ENCODE measurements around the gene SH3PXD2B. TPM values are rescaled to one million over a fixed set of nuclear protein-coding genes. Genes with fewer than 3 reads are reported as not detected.
A peak's percentile ranks its signal among the peaks of the same experiment; 100 is the strongest.

The SH3PXD2B gene
- total RNA-seq, 1 donor: 0.52 TPM

DNA sequence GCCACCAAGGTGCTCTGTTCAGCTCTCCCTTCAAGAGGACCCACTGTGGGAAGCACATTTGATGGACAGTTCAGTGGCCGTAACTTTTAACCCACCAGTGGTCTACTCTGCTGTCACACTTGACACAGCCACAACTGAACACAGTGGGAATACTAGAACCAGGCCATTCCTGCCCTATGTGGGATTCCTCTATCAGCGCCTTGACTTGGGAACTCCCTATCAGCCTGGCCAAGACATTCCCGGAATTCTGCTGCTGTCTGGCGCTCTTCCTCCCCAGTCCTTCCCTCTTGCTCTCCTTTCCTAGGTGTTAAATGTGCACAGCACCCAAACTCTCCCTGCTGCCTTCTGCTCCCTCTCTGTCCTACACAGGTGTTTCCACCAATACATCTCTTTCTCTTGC, 23.1 kb upstream of the SH3PXD2B start:
- Histone ChIP-seq H3K27me3 (ENCODE audit: insufficient read depth, low read length) (no peaks in the 10 kb centered on the region), H3K4me3 (ENCODE audit: low read length) (no peak overlapping the region), H3K9me3 (ENCODE audit: low read depth, low read length) (no peaks in the 10 kb centered on the region), H3K4me1 (ENCODE audit: insufficient read depth, low read length) (no peaks in the 10 kb centered on the region)

DNA sequence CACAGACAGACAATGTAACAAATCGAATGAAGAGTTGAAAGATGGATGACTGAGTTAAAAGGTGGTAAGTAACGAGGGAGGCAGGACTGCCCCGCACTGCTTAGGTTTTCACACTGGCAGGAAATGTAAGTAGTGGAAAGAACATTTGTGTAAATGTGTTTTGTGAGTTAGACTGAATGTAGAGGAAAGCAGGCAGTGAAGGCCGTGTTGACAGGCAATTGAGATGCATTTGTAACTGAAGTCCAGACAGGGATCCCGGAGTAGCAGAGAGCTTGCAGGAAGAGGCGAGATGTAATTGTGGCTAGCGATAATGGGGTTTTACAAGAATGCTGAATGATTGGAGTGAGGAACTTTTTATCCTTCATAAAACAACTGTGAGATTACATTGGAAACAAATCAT, 20.0 kb upstream of the SH3PXD2B start:
- H3K27me3 ChIP-seq (ENCODE audit: insufficient read depth, low read length): no peaks in the 10 kb centered on the region
- no peak overlapping the region for H3K4me3 ChIP-seq (ENCODE audit: low read length)
- H3K9me3 ChIP-seq (ENCODE audit: low read depth, low read length): no peaks in the 10 kb centered on the region
- H3K4me1 ChIP-seq (ENCODE audit: insufficient read depth, low read length): no peaks in the 10 kb centered on the region

DNA sequence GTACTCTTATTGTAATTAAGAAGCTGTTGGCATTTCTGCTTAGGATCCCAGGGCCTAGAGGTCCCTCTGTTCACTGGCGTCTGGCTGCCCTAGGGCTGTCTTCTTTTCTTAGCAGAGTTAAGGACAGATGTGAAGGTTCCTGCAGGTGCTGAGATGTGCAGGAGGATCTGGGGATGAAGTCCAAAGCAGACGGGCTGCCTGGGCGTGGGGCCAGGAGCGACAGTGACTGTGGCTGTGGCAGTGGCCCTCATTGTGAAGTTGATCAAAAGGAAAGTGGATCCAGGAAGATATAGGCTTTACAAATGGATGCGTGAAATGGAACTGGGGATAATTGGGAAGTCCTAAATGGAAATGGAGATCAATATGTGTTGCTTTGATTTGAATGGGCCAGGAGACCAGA, 19.1 kb upstream of the SH3PXD2B start:
- no peaks in the 10 kb centered on the region for H3K4me1 ChIP-seq (ENCODE audit: insufficient read depth, low read length)
- H3K27me3 ChIP-seq (ENCODE audit: insufficient read depth, low read length): no peaks in the 10 kb centered on the region
- no peak overlapping the region for H3K4me3 ChIP-seq (ENCODE audit: low read length)
- no peaks in the 10 kb centered on the region for H3K9me3 ChIP-seq (ENCODE audit: low read depth, low read length)

DNA sequence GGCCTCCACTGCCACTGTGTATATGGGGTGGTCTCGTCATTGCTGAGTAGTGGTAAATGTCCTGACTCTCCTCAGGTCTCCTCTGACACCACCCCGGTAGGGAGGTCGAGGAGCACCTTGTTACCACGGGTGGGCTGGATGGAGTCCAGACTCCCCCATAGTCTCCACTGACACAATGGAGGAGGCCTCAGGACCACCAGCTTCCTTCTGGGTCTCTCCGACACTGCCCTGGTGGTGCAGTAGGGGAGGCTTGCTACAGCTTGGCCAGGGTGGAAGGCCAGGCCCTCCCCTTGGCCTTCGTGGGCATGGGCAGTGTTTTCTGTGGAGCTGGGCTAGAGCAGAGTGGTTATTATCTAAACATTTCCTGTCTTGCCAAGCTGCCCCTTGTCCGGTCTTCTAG, 15.4 kb upstream of the SH3PXD2B start:
- Histone ChIP-seq H3K4me1 (ENCODE audit: insufficient read depth, low read length) (no peaks in the 10 kb centered on the region), H3K27me3 (ENCODE audit: insufficient read depth, low read length) (no peaks in the 10 kb centered on the region), H3K9me3 (ENCODE audit: low read depth, low read length) (no peaks in the 10 kb centered on the region), H3K4me3 (ENCODE audit: low read length) (no peak overlapping the region)

DNA sequence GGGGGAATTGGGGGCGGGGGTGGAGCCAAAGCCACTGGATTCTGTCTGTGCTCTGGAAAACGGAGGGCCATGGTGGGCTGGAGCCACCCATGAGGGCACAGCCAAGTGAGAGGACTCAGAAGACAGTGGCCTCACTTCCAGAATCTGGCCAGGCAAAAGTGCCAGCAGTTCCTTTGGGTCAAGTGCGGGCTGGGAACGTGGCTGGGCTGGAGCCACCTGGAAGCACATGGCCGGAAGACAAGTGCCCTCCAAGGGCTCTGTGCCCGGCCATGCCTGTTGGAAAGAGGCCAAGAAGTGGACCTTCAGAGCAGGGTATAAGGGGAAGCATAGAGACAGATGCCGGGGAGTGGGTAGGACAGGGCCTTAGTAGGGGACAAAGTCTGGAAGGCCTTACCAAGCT, 11.7 kb upstream of the SH3PXD2B start:
- no peaks in the 10 kb centered on the region for H3K9me3 ChIP-seq (ENCODE audit: low read depth, low read length)
- no peak overlapping the region for H3K4me3 ChIP-seq (ENCODE audit: low read length)
- peaks cover 4% of the 10 kb centered on the region for H3K4me1 ChIP-seq (ENCODE audit: insufficient read depth, low read length)
- no peaks in the 10 kb centered on the region for H3K27me3 ChIP-seq (ENCODE audit: insufficient read depth, low read length)

DNA sequence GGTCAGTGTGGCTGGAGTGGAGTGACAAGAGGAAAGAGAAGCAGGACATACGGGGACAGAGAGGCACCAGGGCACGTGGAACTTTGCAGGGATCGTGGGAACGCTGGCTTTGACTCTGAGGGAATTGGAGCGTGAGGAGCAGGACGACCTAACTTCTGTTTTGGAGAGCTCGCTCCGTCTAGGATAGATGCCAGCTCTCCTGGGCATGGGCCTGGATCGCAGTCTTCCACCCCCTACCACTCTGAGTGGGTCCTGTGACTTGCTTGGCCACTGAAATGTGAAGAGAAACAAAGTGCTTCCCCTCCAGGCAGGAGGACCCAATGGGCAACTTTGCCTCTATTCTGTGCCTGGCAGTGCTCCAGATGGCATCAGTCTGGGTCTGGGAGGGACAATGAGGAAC, 8.7 kb upstream of the SH3PXD2B start:
- Histone ChIP-seq H3K9me3 (ENCODE audit: low read depth, low read length) (no peaks in the 10 kb centered on the region), H3K4me1 (ENCODE audit: insufficient read depth, low read length) (peaks cover 11% of the 10 kb centered on the region), H3K27me3 (ENCODE audit: insufficient read depth, low read length) (peaks cover 2% of the 10 kb centered on the region), H3K4me3 (ENCODE audit: low read length) (no peak overlapping the region)

DNA sequence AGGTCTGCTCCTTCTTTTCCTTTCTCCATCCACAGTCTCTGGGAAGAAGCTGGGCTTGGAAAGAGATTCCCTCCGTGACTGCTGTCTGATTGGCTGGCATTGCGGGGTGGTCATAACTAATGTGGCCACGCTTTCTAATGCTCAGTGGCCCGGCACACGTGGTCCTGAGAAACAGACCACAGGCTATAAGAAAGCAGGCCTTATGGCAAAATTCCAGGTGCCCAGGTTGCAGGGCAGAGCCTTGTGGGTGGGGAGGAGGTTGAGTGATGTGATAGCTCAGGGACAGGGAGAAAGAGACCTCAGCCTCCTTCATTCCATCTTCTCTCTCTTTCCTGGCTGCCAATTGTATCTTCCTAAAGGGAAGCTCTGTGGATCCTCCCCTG, 5.4 kb upstream of the SH3PXD2B start:
- peaks cover 10% of the 10 kb centered on the region for H3K27me3 ChIP-seq (ENCODE audit: insufficient read depth, low read length)
- H3K4me1 ChIP-seq (ENCODE audit: insufficient read depth, low read length): peaks cover 14% of the 10 kb centered on the region
- no peaks in the 10 kb centered on the region for H3K9me3 ChIP-seq (ENCODE audit: low read depth, low read length)
- H3K4me3 ChIP-seq (ENCODE audit: low read length): no peak overlapping the region

DNA sequence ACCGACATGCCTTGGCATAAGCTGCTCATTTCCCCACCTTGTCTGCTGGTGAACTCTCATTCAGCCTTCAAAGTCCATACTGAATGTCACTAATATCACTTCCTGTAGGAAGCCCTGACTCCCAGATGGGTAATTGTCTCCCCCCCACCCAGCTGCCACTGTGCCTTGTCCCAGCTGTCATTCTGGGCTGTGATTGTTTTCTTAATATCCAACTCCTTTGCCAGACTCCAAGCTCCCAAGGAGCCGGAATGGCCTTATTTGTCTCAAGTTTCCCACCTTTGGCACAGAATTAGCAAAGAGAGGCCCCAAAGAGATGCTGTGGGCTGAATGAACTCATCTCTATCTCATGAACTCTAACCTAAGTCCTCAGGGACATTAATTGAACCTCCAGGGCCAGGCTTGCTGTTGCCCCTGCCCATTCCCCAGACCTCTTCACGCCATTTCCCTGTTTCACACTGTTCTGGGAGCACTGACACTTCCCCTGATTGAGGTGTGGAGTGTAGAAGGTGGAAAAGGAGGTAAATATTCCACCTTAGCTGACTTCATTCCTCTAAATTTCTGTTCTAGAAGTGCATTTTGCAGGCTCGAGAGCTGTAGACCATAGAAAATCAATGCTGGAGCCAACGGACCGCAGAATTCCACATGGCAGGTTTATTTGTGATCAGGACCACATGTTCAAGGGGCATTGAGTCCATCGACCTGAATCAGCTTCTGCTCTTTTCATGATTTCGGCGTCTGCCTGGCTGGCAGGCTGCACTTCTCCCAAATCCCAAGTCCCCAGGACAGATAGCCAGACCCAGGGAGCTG, 4.9 kb upstream of the SH3PXD2B start:
- H3K9me3 ChIP-seq (ENCODE audit: low read depth, low read length): no peaks in the 10 kb centered on the region
- H3K4me3 ChIP-seq (ENCODE audit: low read length): no peak overlapping the region
- peaks cover 16% of the 10 kb centered on the region for H3K4me1 ChIP-seq (ENCODE audit: insufficient read depth, low read length)
- H3K27me3 ChIP-seq (ENCODE audit: insufficient read depth, low read length): peaks cover 12% of the 10 kb centered on the region

DNA sequence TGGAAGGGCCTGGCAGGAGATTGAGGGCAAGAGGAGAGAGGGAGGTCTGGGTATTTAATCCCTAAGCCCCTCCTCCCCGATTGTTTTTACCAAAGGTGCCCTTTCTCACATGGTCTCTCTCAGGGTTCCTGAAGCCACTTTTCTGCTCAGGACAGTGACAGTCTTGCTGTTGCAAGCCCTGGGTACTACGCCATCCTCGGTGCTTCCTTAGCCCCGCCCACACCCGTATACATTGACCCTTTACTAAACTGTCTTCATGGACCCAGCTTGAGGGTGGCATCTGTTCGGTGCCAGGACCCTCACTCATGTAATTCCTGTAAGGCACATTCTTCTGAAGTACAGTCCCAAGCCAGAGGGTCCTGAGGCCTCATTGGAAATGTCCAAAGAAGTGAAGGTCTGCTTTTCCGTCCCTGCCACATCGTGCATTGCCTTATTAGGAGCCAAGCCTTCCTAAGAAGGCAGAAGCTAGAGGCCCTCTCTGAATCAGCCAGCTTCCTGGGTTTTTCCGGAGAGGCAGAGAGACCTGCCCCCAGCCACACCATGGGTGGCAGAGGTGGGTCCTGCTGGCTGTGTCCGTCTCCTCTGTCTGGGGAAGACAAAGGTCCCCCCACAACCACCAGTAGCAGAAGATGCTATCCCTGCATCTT, 1.9 kb upstream of the SH3PXD2B start:
- peaks cover 20% of the 10 kb centered on the region for H3K4me1 ChIP-seq (ENCODE audit: insufficient read depth, low read length)
- no peaks in the 10 kb centered on the region for H3K9me3 ChIP-seq (ENCODE audit: low read depth, low read length)
- peaks cover 27% of the 10 kb centered on the region for H3K27me3 ChIP-seq (ENCODE audit: insufficient read depth, low read length)
- H3K4me3 ChIP-seq (ENCODE audit: low read length): no peak overlapping the region

DNA sequence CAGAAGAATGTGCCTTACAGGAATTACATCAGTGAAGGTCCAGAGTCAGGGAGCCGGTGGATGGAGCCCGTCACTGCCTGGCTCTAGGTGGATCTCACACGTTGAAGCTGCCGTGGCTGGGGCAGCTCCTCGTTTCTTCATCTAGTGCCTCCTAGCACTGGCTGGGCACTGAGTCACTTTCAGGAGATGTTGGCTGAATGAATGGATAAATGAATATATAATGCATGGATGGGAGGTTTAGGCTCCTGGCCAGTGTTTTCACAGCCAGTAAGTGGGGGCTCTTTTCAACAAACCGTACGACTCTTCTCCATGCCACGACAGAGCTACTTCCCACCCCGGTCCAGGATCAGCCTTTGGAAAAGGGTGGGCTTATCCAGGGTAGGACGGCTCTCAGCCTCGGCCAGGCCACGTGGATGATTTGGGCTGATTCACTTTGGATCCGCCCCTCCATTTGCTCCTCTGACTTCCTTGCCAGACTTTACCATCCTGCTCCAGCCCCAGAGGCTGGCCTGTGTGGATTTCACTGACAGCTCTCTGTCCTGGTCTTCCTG, 1.3 kb upstream of the SH3PXD2B start:
- Histone ChIP-seq H3K4me3 (ENCODE audit: low read length) (no peak overlapping the region), H3K9me3 (ENCODE audit: low read depth, low read length) (no peaks in the 10 kb centered on the region), H3K4me1 (ENCODE audit: insufficient read depth, low read length) (peaks cover 14% of the 10 kb centered on the region), H3K27me3 (ENCODE audit: insufficient read depth, low read length) (peaks cover 27% of the 10 kb centered on the region)

DNA sequence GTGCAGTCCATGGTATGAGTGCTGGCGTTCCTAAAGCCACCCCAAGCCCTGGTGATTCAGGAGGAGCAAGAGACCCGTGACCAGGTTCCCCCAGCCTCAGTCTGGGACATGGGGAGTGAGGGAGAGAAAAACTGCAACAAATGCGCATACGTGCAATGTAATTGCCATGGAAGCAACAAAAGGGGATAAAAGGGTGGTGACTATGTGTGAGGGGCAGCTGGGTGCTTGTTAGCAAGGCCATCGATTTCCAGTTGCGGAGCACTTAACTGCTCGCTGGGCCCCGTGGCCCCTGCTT, 709 bp upstream of the SH3PXD2B start:
- H3K4me3 ChIP-seq (ENCODE audit: low read length): no peak overlapping the region

DNA sequence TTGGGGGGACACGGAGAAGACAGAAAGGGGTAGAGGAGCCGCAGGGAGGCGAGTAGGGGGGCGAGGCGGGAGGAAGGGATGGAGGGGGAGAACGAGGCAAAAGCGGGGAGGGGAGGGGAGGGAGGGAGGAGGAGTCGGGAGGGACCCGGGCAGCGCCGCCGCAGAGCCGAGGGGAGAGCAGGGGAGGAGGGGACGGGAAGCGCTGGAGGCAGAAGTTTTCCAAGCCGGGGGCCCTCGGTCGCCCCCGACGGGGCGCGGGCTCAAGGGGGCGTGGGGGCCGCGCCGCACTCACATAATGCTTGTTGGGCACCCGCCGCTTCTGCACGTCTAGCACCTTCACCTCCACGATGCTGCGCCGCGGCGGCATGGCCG, 353 bp downstream of the SH3PXD2B start:
- peaks cover 25% of the 10 kb centered on the region for H3K27me3 ChIP-seq (ENCODE audit: insufficient read depth, low read length)
- H3K9me3 ChIP-seq (ENCODE audit: low read depth, low read length): no peaks in the 10 kb centered on the region
- H3K4me1 ChIP-seq (ENCODE audit: insufficient read depth, low read length): peaks cover 12% of the 10 kb centered on the region
- peak overlapping the region; percentile 37 for H3K4me3 ChIP-seq (ENCODE audit: low read length)

More for the DNA sequence above, 709 bp upstream of the SH3PXD2B start:
- Histone ChIP-seq H3K9me3 (ENCODE audit: low read depth, low read length) (no peaks in the 10 kb centered on the region), H3K4me1 (ENCODE audit: insufficient read depth, low read length) (peaks cover 12% of the 10 kb centered on the region), H3K27me3 (ENCODE audit: insufficient read depth, low read length) (peaks cover 27% of the 10 kb centered on the region)

DNA sequence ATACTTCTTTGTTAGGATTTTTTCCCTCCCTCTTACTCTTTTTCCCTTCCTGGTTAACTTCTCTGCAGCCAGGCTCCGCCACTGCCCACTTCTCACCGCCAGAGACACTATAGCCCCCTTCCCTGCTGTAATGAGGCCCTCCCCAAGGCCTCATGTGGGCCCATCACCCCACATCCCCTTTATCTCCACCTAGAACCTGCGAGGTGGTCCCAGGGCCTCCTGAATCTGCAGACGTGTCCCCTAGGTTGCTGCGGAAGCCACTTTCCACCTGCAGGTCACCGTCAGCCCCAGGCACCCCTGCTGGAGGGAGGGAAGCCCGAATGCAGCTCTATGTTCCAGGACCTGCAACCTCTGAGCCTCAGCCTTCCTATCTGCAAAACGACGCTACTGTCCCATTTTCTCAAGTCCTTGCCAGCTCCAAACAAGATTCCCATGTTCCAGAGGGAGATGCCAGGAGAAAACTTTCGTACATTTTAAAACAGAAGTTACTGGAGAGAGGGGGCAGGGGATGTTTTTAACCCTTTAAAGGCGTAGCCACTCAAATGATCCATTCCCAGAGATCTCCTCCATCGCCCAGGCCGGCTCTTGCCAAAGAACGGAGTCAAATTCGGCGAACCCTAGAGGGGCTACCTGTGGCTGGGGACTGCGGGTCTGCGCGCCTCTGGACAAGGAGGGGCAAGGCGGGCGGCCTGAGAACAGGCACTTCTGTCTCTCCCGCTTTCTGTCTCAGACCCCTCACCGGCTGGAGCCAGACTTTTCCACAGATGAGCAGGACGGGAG, 929 bp downstream of the SH3PXD2B start:
- no peak overlapping the region for H3K4me3 ChIP-seq (ENCODE audit: low read length)
- no peaks in the 10 kb centered on the region for H3K9me3 ChIP-seq (ENCODE audit: low read depth, low read length)
- H3K27me3 ChIP-seq (ENCODE audit: insufficient read depth, low read length): peaks cover 25% of the 10 kb centered on the region
- H3K4me1 ChIP-seq (ENCODE audit: insufficient read depth, low read length): peaks cover 12% of the 10 kb centered on the region

DNA sequence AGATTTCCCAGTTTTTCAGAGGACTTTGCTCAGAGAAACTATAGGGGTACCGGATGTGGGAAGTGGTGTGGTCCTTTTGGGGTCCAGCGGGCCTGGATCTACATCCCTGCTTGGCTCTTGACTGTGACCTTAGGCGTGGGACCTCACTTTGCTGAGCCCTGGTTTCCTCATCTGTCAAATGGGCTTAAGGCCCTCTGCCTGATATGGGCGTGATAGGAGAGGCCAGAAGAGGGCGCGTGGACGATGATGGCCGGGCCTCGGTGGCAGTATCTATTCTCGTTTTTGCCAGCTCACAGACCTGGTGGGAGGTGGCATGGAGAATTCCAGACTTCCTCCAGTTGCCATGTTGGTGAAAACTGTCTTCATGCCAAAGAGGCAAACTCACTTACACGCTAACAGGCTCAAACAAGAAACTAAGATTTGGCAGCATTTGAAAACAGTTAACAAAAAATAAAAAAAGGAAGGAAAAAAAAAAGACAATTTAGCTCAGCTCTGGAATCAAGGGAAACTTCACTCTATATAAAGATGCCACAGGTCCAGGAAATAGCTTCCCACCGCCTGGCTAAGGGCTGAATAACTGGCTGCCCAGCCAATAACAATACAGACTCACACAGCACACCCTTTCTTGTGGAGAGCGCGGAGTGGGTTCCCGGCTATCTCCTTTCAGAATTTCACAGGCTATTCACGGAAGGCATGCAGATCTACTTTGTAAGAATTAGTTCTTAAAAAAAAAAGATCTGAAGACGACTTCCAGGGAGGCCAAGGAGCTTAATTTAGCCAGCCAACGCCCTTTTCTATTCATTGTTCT, 1.7 kb downstream of the SH3PXD2B start:
- H3K4me3 ChIP-seq (ENCODE audit: low read length): no peak overlapping the region
- H3K4me1 ChIP-seq (ENCODE audit: insufficient read depth, low read length): peaks cover 12% of the 10 kb centered on the region
- H3K9me3 ChIP-seq (ENCODE audit: low read depth, low read length): no peaks in the 10 kb centered on the region
- H3K27me3 ChIP-seq (ENCODE audit: insufficient read depth, low read length): peaks cover 25% of the 10 kb centered on the region

Measured in mononuclear cell (primary cell).